HG03103 (cell line): Measurements from ENCODE around the gene S100PBP.

Experiments
- ATAC-seq: cut with Tn5 transposase; IDR thresholded peaks from one replicate; pipeline ENCODE4 v1.9.1; 2021; ENCODE audit warnings: low read depth; ENCODE audit not compliant: unreplicated experiment

Gene S100PBP

GRCh38 chr1:32818804-32819541 lies 1.5 kb downstream of the S100PBP start:
- ATAC-seq: peak; percentile 37

- no peak for ATAC-seq
These were observed 7.7 kb downstream of the S100PBP start for GRCh38 chr1:32825181-32825580.

- no peak for ATAC-seq
These were observed 10.9 kb downstream of the S100PBP start for GRCh38 chr1:32828341-32828740.

GRCh38 chr1:32830092-32830852 lies 12.8 kb downstream of the S100PBP start:
- no peak for ATAC-seq

- ATAC-seq: no peak
These were observed 14.4 kb downstream of the S100PBP start for GRCh38 chr1:32831878-32832277.

GRCh38 chr1:32848354-32849063 lies 31.1 kb downstream of the S100PBP start:
- ATAC-seq: no peak

GRCh38 chr1:32855861-32856617 lies 38.6 kb downstream of the S100PBP start:
- ATAC-seq: no peak

- ATAC-seq: no peak
These were observed 40.7 kb downstream of the S100PBP start for GRCh38 chr1:32858136-32858535.

GRCh38 chr1:32858791-32859190 lies 41.3 kb downstream of the S100PBP start:
- no peak for ATAC-seq

- no peak for ATAC-seq
These were observed 42.5 kb downstream of the S100PBP start for GRCh38 chr1:32859915-32860314.

- ATAC-seq: no peak
These were observed 43.1 kb downstream of the S100PBP start for GRCh38 chr1:32860566-32860965.

GRCh38 chr1:32861904-32862695 lies 44.6 kb downstream of the S100PBP start:
- ATAC-seq: no peak

- ATAC-seq: no peak
These were observed 45.9 kb downstream of the S100PBP start for GRCh38 chr1:32863218-32863880.

GRCh38 chr1:32863881-32864245 lies 46.4 kb downstream of the S100PBP start:
- no peak for ATAC-seq

GRCh38 chr1:32864375-32865019 lies 47.0 kb downstream of the S100PBP start:
- no peak for ATAC-seq

- ATAC-seq: no peak
These were observed 48.4 kb downstream of the S100PBP start for GRCh38 chr1:32865639-32866405.

GRCh38 chr1:32867151-32867550 lies 49.7 kb downstream of the S100PBP start:
- no peak for ATAC-seq

- ATAC-seq: no peak
These were observed 50.2 kb downstream of the S100PBP start for GRCh38 chr1:32867671-32868070.
